Measurements from ENCODE around the gene ABL2. TPM values are rescaled to one million over a fixed set of nuclear protein-coding genes. Genes with fewer than 3 reads are reported as not detected.

Gene ABL2
- total RNA-seq, 1 donor from 2014 or later, result 35.8 TPM

DNA sequence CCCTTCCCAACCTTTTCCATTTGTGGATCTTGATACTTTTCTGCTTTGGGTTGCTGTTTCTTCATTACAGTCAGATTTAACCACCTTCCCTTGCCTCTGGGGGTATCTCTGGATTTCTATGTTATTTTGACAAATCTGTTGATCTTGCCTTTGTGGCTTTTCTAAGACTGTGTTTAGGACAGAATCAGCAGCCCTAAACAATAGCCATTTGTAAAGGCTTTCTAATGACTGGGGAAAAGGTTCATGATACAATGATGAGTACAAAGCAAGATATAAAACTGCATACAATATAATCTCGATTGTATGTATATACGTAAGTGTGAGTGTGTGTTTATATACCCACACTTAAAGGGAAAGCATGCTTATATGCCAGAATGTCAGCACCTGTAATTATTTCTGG, 176.0 kb downstream of the ABL2 start:
- no peak overlapping the region for H3K4me3 ChIP-seq (ENCODE audit: low read depth, low read length)
- FAIRE-seq, result no peak
- DNase-seq (ENCODE audit: low read depth), result no peak
- no peaks in the 10 kb centered on the region for H3K36me3 ChIP-seq (ENCODE audit: control insufficient read depth, insufficient read depth, low read length)
- no peaks in the 10 kb centered on the region for H3K27me3 ChIP-seq (ENCODE audit: control insufficient read depth, insufficient read depth, low read length)
- TF ChIP-seq, protein P1, sequence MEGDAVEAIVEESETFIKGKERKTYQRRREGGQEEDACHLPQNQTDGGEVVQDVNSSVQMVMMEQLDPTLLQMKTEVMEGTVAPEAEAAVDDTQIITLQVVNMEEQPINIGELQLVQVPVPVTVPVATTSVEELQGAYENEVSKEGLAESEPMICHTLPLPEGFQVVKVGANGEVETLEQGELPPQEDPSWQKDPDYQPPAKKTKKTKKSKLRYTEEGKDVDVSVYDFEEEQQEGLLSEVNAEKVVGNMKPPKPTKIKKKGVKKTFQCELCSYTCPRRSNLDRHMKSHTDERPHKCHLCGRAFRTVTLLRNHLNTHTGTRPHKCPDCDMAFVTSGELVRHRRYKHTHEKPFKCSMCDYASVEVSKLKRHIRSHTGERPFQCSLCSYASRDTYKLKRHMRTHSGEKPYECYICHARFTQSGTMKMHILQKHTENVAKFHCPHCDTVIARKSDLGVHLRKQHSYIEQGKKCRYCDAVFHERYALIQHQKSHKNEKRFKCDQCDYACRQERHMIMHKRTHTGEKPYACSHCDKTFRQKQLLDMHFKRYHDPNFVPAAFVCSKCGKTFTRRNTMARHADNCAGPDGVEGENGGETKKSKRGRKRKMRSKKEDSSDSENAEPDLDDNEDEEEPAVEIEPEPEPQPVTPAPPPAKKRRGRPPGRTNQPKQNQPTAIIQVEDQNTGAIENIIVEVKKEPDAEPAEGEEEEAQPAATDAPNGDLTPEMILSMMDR (IDR thresholded peaks at IDR 0.05; ENCODE audit: insufficient read depth, low read length, severe bottlenecking), result no peak

DNA sequence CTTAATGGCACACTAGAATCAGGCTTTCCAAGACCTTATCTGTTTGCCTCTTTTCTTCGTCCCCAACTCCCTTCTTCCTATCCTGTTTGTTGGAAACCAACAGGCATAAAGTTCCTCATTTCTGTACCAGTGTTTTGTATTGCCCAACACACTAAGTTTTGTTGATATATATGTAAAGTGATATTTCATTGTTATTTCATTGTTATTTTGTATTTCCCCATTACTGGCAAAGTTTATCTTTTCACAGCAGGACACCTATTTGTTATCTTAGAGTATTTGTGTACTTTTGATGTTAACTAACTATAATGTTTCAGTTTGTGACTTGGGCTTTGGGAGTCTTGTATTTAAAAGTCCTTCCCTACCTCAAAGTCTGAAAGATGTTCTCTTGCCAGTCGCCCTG, 176.7 kb downstream of the ABL2 start:
- DNase-seq (ENCODE audit: low read depth) (no peak), FAIRE-seq (no peak)
- Histone ChIP-seq H3K4me3 (ENCODE audit: low read depth, low read length) (no peak overlapping the region), H3K36me3 (ENCODE audit: control insufficient read depth, insufficient read depth, low read length) (no peaks in the 10 kb centered on the region), H3K27me3 (ENCODE audit: control insufficient read depth, insufficient read depth, low read length) (no peaks in the 10 kb centered on the region)
- TF ChIP-seq, protein P1 (IDR thresholded peaks at IDR 0.05; ENCODE audit: insufficient read depth, low read length, severe bottlenecking), result no peak

Other genes with a start within 250 kb of the ABL2 start
- 39.5 and 51.1 TPM in 2 replicates for gene FAM20B, start 203.8 kb downstream of the ABL2 start, total RNA-seq
- gene TOR3A, start 147.6 kb downstream of the ABL2 start, total RNA-seq, result 14.0 and 17.0 TPM in 2 replicates
- gene SOAT1, start 64.1 kb upstream of the ABL2 start, total RNA-seq, result 8.4 and 9.1 TPM in 2 replicates
- 0.26 TPM in 1 of 2 replicates, not detected in the other for gene AXDND1, start 136.3 kb upstream of the ABL2 start, total RNA-seq